GM23338 (cell line): ENCODE data around the gene GPD2. TPM values are rescaled to one million over a fixed set of nuclear protein-coding genes. Genes with fewer than 3 reads are reported as not detected.

Experiments
- ATAC-seq: fragments of 200-7000 bp; cut with Tn5 transposase; 3 replicates; pipeline ENCODE4 v1.9.1; 2020
- DNase-seq: peaks from one replicate; pipeline ENCODE4 v3.0.0-alpha.2; 2015; ENCODE audit warnings: low spot score
- H2AFZ ChIP-seq: fragments of 200-600 bp; sonication (generic); 2 replicates; pipeline ENCODE4 v1.8.0; 2016; ENCODE audit warnings: antibody characterized with exemption, mild to moderate bottlenecking, moderate library complexity
- H3F3A ChIP-seq: fragments of 200-600 bp; sonication (generic); replicated peaks from 2 replicates; pipeline ENCODE4 v1.8.0; 2017; ENCODE audit warnings: antibody characterized with exemption, mixed run types, low read depth
- H3K27ac ChIP-seq: fragments of 200-600 bp; sonication (generic); 2 replicates; pipeline ENCODE4 v1.6.1; 2016; ENCODE audit warnings: low read depth
- H3K27me3 ChIP-seq: fragments of 200-600 bp; sonication (generic); 2 replicates; pipeline ENCODE4 v1.8.0; 2016; ENCODE audit warnings: mild to moderate bottlenecking, mixed run types, moderate library complexity; ENCODE audit not compliant: insufficient read depth
- H3K36me3 ChIP-seq: fragments of 200-600 bp; sonication (generic); 2 replicates; pipeline ENCODE4 v1.8.0; 2016; ENCODE audit warnings: mild to moderate bottlenecking; ENCODE audit not compliant: insufficient read depth
- H3K4me1 ChIP-seq: fragments of 200-600 bp; sonication (generic); 2 replicates; pipeline ENCODE4 v1.8.0; 2016; ENCODE audit warnings: mild to moderate bottlenecking, moderate library complexity; ENCODE audit not compliant: insufficient read depth
- H3K4me2 ChIP-seq: fragments of 200-600 bp; sonication (generic); 2 replicates; pipeline ENCODE4 v1.7.1; 2017; ENCODE audit warnings: mixed run types
- H3K4me3 ChIP-seq: fragments of 200-600 bp; sonication (generic); 2 replicates; pipeline ENCODE4 v1.6.1; 2016; ENCODE audit warnings: mixed run types
- H3K79me2 ChIP-seq: fragments of 200-600 bp; sonication (generic); replicated peaks from 2 replicates; pipeline ENCODE4 v1.8.0; 2017; ENCODE audit warnings: mild to moderate bottlenecking; ENCODE audit not compliant: insufficient read depth
- H3K9me2 ChIP-seq: fragments of 200-600 bp; sonication (generic); 2 replicates; pipeline ENCODE4 v1.8.0; 2017; ENCODE audit not compliant: insufficient read depth
- H4K20me1 ChIP-seq: fragments of 200-600 bp; sonication (generic); replicated peaks from 2 replicates; pipeline ENCODE4 v1.8.0; 2017; ENCODE audit warnings: mild to moderate bottlenecking; ENCODE audit not compliant: insufficient read depth
- H3K27ac Mint-ChIP-seq: 2 replicates; pipeline ENCODE4 v1.8.0; 2020; ENCODE audit warnings: inconsistent platforms, mild to moderate bottlenecking, moderate library complexity, mixed read lengths
- H3K27me3 Mint-ChIP-seq: 3 replicates; pipeline ENCODE4 v1.8.0; 2022; ENCODE audit warnings: low read depth, mild to moderate bottlenecking, moderate library complexity, mixed read lengths, inconsistent platforms; ENCODE audit not compliant: insufficient read depth, poor library complexity
- H3K36me3 Mint-ChIP-seq: 3 replicates; pipeline ENCODE4 v1.8.0; 2021; ENCODE audit warnings: low read depth, mild to moderate bottlenecking, inconsistent platforms, moderate library complexity, mixed read lengths
- H3K4me1 Mint-ChIP-seq: 3 replicates; pipeline ENCODE4 v1.8.0; 2020; ENCODE audit warnings: mild to moderate bottlenecking, inconsistent platforms, mixed read lengths
- H3K4me3 Mint-ChIP-seq: 3 replicates; pipeline ENCODE4 v1.8.0; 2021; ENCODE audit warnings: moderate library complexity, mild to moderate bottlenecking, inconsistent platforms, mixed read lengths
- H3K9me3 Mint-ChIP-seq: 3 replicates; pipeline ENCODE4 v1.8.0; 2020; ENCODE audit warnings: moderate library complexity, mild to moderate bottlenecking, inconsistent platforms, mixed read lengths
- CREB1 ChIP-seq: fragments of 250-450 bp; sonication (Bioruptor Pico); IDR thresholded peaks from 2 replicates; pipeline ENCODE4 v1.5.0; 2020; ENCODE audit warnings: low read depth, mild to moderate bottlenecking, moderate library complexity
- EZH2 ChIP-seq: fragments of 200-600 bp; sonication (generic); IDR thresholded peaks from one replicate; pipeline ENCODE4 v1.8.0; 2017; ENCODE audit warnings: antibody characterized with exemption, mild to moderate bottlenecking, low read depth; ENCODE audit not compliant: unreplicated experiment
- NANOG ChIP-seq: IDR thresholded peaks from 2 replicates; pipeline ENCODE4 v1.6.1; 2016; ENCODE audit warnings: antibody characterized with exemption, borderline replicate concordance
- POLR2AphosphoS5 ChIP-seq: IDR thresholded peaks from 2 replicates; pipeline ENCODE4 v1.6.1; 2016; ENCODE audit warnings: antibody characterized with exemption, low read depth
- REST ChIP-seq: IDR thresholded peaks from one replicate; pipeline ENCODE4 v1.6.1; 2018; ENCODE audit warnings: antibody characterized with exemption; ENCODE audit not compliant: unreplicated experiment
- ZNF462 ChIP-seq: fragments of 250-450 bp; sonication (Bioruptor Pico); IDR thresholded peaks from 2 replicates; pipeline ENCODE4 v1.5.0; 2020; ENCODE audit warnings: mild to moderate bottlenecking, moderate library complexity
- polyA plus RNA-seq: library from polyadenylated mRNA; unstranded; fragments of >200 nt; fragmentation: Nextera tagmentation; extraction: Ambion mirVana; gene quantifications from 2 replicates; pipeline ENCODE4 v1.2.1, GENCODE V29; 2016
- total RNA-seq: library from RNA; depleted of rRNA; stranded (reverse); fragments of >200 nt; shearing (Covaris generic); gene quantifications from 2 replicates; pipeline ENCODE4 v1.2.3, GENCODE V29; 2014

GPD2 gene
- total and polyA plus RNA-seq, 2 experiments from 2014 or later, result 9.4 to 67.4 TPM

DNA sequence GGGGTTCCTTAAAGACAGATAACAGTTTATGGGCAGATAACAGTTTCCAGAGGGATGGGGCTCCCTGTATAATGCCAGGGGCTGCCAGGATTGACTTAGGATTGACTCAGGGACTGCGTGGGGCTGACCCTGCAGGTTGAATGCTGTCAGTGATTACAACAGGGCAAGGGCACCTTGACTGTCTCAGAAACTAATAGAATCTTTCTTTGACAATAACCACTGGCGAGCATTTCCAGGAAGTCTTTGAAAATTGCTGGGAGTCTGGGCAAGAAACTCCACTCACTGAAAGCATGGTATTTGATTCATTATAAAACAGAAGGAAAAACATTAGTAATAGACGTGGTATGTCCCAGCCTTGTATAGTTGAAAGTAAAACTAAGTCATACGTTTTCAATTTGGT is 101.0 kb downstream of the GPD2 start (continued):
- TF ChIP-seq ZNF462 (CRISPR knock-in tag), result no peak

GRCh38 chr2:156538083-156538504 is 101.9 kb downstream of the GPD2 start:
- Mint-ChIP-seq H3K27ac (peak overlapping the region; percentile 38), H3K9me3 (peaks cover 8% of the 10 kb centered on the region; the same call in 2 of the 3 replicates), H3K27me3 (no peaks in the 10 kb centered on the region), H3K4me3 (no peak overlapping the region), H3K36me3 (peaks cover 15% of the 10 kb centered on the region), H3K4me1 (peaks cover 18% of the 10 kb centered on the region)
- Histone ChIP-seq H3K27ac (no peak overlapping the region), H2AFZ (no peak overlapping the region), H3K9me2 (no peaks in the 10 kb centered on the region), H4K20me1 (no peaks in the 10 kb centered on the region), H3K4me3 (no peak overlapping the region), H3K4me1 (no peaks in the 10 kb centered on the region), H3K4me2 (no peak overlapping the region), H3F3A (no peaks in the 10 kb centered on the region), H3K27me3 (no peaks in the 10 kb centered on the region), H3K79me2 (no peaks in the 10 kb centered on the region), H3K36me3 (no peaks in the 10 kb centered on the region)
- no peak; the same call in 2 of the 3 replicates for ATAC-seq
- TF ChIP-seq NANOG (no peak), REST (no peak), EZH2 (no peak), CREB1 (CRISPR knock-in tag) (no peak), POLR2AphosphoS5 (no peak)
- peak; percentile 17 for DNase-seq
